ENCODE results near the gene AKT3. TPM values are rescaled to one million over a fixed set of nuclear protein-coding genes. Genes with fewer than 3 reads are reported as not detected.
A peak's percentile ranks its signal among the peaks of the same experiment; 100 is the strongest.

AKT3 gene
- total and polyA plus RNA-seq, 2 experiments from 2014 or later, result 4.5 to 18.5 TPM

GRCh38 chr1:243849421-243850201 lies 432 bp downstream of the AKT3 start:
- H3K4me2 ChIP-seq, result peak overlapping the region; percentile 74
- DNase-seq (ENCODE audit: low spot score), result peak; percentile 60
- Mint-ChIP-seq H3K9me3 (no peaks in the 10 kb centered on the region; the same call in 2 of the 3 replicates), H3K27ac (peak overlapping the region; percentile 93; the same call in 1 of the 2 replicates), H3K27me3 (ENCODE audit: insufficient read depth, low read depth, poor library complexity) (peaks cover 8% of the 10 kb centered on the region), H3K4me3 (peak overlapping the region; percentile 97), H3K36me3 (ENCODE audit: low read depth) (no peaks in the 10 kb centered on the region; the same call in 2 of the 3 replicates), H3K4me1 (peaks cover 19% of the 10 kb centered on the region)
- no peaks in the 10 kb centered on the region for H3K36me3 ChIP-seq (ENCODE audit: insufficient read depth)
- H3K27ac ChIP-seq (ENCODE audit: low read depth), result peak overlapping the region; percentile 75
- no peak overlapping the region for H2AFZ ChIP-seq
- H3K9me2 ChIP-seq (ENCODE audit: insufficient read depth), result no peaks in the 10 kb centered on the region
- no peaks in the 10 kb centered on the region for H3K27me3 ChIP-seq (ENCODE audit: insufficient read depth)
- no peaks in the 10 kb centered on the region for H3F3A ChIP-seq (replicated peaks; ENCODE audit: low read depth)
- no peaks in the 10 kb centered on the region for H4K20me1 ChIP-seq (replicated peaks; ENCODE audit: insufficient read depth)
- H3K4me1 ChIP-seq (ENCODE audit: insufficient read depth), result 0 out of 2 replicates have a peak, but pooled peaks cover 9% of the 10 kb centered on the region
- ATAC-seq, result peak; percentile 46
- TF ChIP-seq ZNF462 (CRISPR knock-in tag; IDR thresholded peaks at IDR 0.05) (no peak), EZH2 (IDR thresholded peaks at IDR 0.05; ENCODE audit: low read depth, unreplicated experiment) (no peak)
- H3K4me3 ChIP-seq, result peak overlapping the region; percentile 60
- peaks cover 39% of the 10 kb centered on the region for H3K79me2 ChIP-seq (replicated peaks; ENCODE audit: insufficient read depth)

- Mint-ChIP-seq H3K27me3 (ENCODE audit: insufficient read depth, low read depth, poor library complexity) (peaks cover 8% of the 10 kb centered on the region), H3K36me3 (ENCODE audit: low read depth) (no peaks in the 10 kb centered on the region; the same call in 2 of the 3 replicates), H3K4me3 (peak overlapping the region; percentile 97), H3K9me3 (no peaks in the 10 kb centered on the region; the same call in 2 of the 3 replicates), H3K4me1 (peaks cover 19% of the 10 kb centered on the region), H3K27ac (peak overlapping the region; percentile 93)
- Histone ChIP-seq H2AFZ (peak overlapping the region; percentile 1; the same call in 1 of the 2 replicates), H3K27me3 (ENCODE audit: insufficient read depth) (no peaks in the 10 kb centered on the region), H3K4me1 (ENCODE audit: insufficient read depth) (0 out of 2 replicates have a peak, but pooled peaks cover 9% of the 10 kb centered on the region), H3K27ac (ENCODE audit: low read depth) (peak overlapping the region; percentile 75), H3K36me3 (ENCODE audit: insufficient read depth) (no peaks in the 10 kb centered on the region), H3K4me2 (peak overlapping the region; percentile 74), H3K79me2 (replicated peaks; ENCODE audit: insufficient read depth) (peaks cover 46% of the 10 kb centered on the region), H3F3A (replicated peaks; ENCODE audit: low read depth) (no peaks in the 10 kb centered on the region), H3K4me3 (peak overlapping the region; percentile 60), H4K20me1 (replicated peaks; ENCODE audit: insufficient read depth) (no peaks in the 10 kb centered on the region), H3K9me2 (ENCODE audit: insufficient read depth) (no peaks in the 10 kb centered on the region)
- DNase-seq (ENCODE audit: low spot score), result peak; percentile 78
- ATAC-seq, result peak; percentile 46
- TF ChIP-seq STAT1 (IDR thresholded peaks at IDR 0.05; ENCODE audit: unreplicated experiment) (no peak), ZNF114 (CRISPR knock-in tag; IDR thresholded peaks at IDR 0.05) (no peak), CREB1 (CRISPR knock-in tag; IDR thresholded peaks at IDR 0.05; ENCODE audit: low read depth) (no peak), EZH2phosphoT487 (IDR thresholded peaks at IDR 0.05; ENCODE audit: unreplicated experiment) (no peak)
These were observed 1.1 kb downstream of the AKT3 start for GRCh38 chr1:243848858-243849420.

Data from GM23338 (cell line).